ENCODE results near the gene PSPH.
"Not testable (repeated sequence)": the region's sequence is repeated elsewhere in the genome, so short reads cannot be mapped to it uniquely, and the experiment has no call there.

PSPH gene

GRCh38 chr7:56092789-56093531 lies 41.7 kb upstream of the PSPH start, which contains the start of gene PHKG1:
TSS of gene PHKG1 (minus strand) at chr7:56092952. CDS start at chr7:56088941, 4,011 bp downstream.
- Histone ChIP-seq H2AK5ac (ENCODE audit: low read depth, low read length) (no peak within 1 kb of the TSS), H3K9me3 (replicated peaks in 1 of 2; ENCODE audit: control insufficient read depth in 2 of 2, insufficient read depth in 1 of 2, low read depth in 1 of 2, low read length in 2 of 2) (no peaks in the 10 kb centered on the region), H2BK120ac (ENCODE audit: low read depth, low read length) (no peak within 1 kb of the TSS), H4K91ac (ENCODE audit: low read depth, low read length, poor library complexity) (no peak within 1 kb of the TSS), H4K8ac (ENCODE audit: low read depth, low read length) (no peak within 1 kb of the TSS), H2BK12ac (ENCODE audit: low read length) (no peak within 1 kb of the TSS), H2AFZ (ENCODE audit: low read length) (no peak within 1 kb of the TSS), H3K14ac (ENCODE audit: low read length) (peak within 1 kb of the TSS; percentile 56), H3K23ac (ENCODE audit: low read depth, low read length, poor library complexity) (no peak within 1 kb of the TSS), H2BK15ac (ENCODE audit: low read length) (no peak within 1 kb of the TSS), H3K27ac (replicated peaks; ENCODE audit: low read length) (no peak within 1 kb of the TSS), H3K18ac (ENCODE audit: low read length) (peak within 1 kb of the TSS; percentile 57), H3K27me3 (ENCODE audit: control insufficient read depth in 3 of 3, insufficient read depth in 3 of 3, low read depth in 1 of 3, low read length in 3 of 3) (no peaks in the 10 kb centered on the region), H3K4ac (ENCODE audit: low read length) (no peak within 1 kb of the TSS), H2BK5ac (ENCODE audit: low read length) (no peak within 1 kb of the TSS), H3K4me2 (ENCODE audit: insufficient read depth, low read length, poor library complexity, severe bottlenecking) (no peak within 1 kb of the TSS), H3K36me3 (replicated peaks in 1 of 2; ENCODE audit: control insufficient read depth in 2 of 2, insufficient read depth in 2 of 2, low read length in 2 of 2) (peaks cover 0 to 2% of the 10 kb centered on the region in 2 donors), H3K4me1 (ENCODE audit: control insufficient read depth in 2 of 2, insufficient read depth in 1 of 2, low read depth in 1 of 2, low read length in 2 of 2) (no peaks in the 10 kb centered on the region), H3K9ac (ENCODE audit: low read depth, low read length, poor library complexity) (no peak within 1 kb of the TSS), H3K4me3 (ENCODE audit: low read length in 2 of 2) (no peak within 1 kb of the TSS), H3K79me1 (ENCODE audit: low read depth, low read length) (no peaks in the 10 kb centered on the region)
- WGBS, 2 donors (ENCODE audit: extremely low coverage in 2 of 2, insufficient read length in 2 of 2, insufficient replicate concordance in 1 of 2), result no CpG with 5 or more reads among the region's 19 CpGs
- DNase-seq (ENCODE audit: low spot score), result no peak

GRCh38 chr7:56092388-56092787 lies 41.1 kb upstream of the PSPH start:
- not testable (repeated sequence) for H3K27me3 ChIP-seq (ENCODE audit: control insufficient read depth in 3 of 3, insufficient read depth in 3 of 3, low read depth in 1 of 3, low read length in 3 of 3); H2BK5ac ChIP-seq (ENCODE audit: low read length); DNase-seq (ENCODE audit: low spot score); H3K9ac ChIP-seq (ENCODE audit: low read depth, low read length, poor library complexity); H2BK120ac ChIP-seq (ENCODE audit: low read depth, low read length); H2AK5ac ChIP-seq (ENCODE audit: low read depth, low read length); H3K4ac ChIP-seq (ENCODE audit: low read length); H3K23ac ChIP-seq (ENCODE audit: low read depth, low read length, poor library complexity); H3K27ac ChIP-seq (replicated peaks; ENCODE audit: low read length); H3K4me1 ChIP-seq (ENCODE audit: control insufficient read depth in 2 of 2, insufficient read depth in 1 of 2, low read depth in 1 of 2, low read length in 2 of 2); H3K4me3 ChIP-seq (ENCODE audit: low read length in 2 of 2); H3K14ac ChIP-seq (ENCODE audit: low read length); H2AFZ ChIP-seq (ENCODE audit: low read length); H3K36me3 ChIP-seq (replicated peaks in 1 of 2; ENCODE audit: control insufficient read depth in 2 of 2, insufficient read depth in 2 of 2, low read length in 2 of 2); H3K79me1 ChIP-seq (ENCODE audit: low read depth, low read length); H3K4me2 ChIP-seq (ENCODE audit: insufficient read depth, low read length, poor library complexity, severe bottlenecking); H4K91ac ChIP-seq (ENCODE audit: low read depth, low read length, poor library complexity); H3K9me3 ChIP-seq (replicated peaks in 1 of 2; ENCODE audit: control insufficient read depth in 2 of 2, insufficient read depth in 1 of 2, low read depth in 1 of 2, low read length in 2 of 2); H2BK15ac ChIP-seq (ENCODE audit: low read length); H4K8ac ChIP-seq (ENCODE audit: low read depth, low read length); H2BK12ac ChIP-seq (ENCODE audit: low read length); H3K18ac ChIP-seq (ENCODE audit: low read length)
- WGBS, 2 donors (ENCODE audit: extremely low coverage in 2 of 2, insufficient read length in 2 of 2, insufficient replicate concordance in 1 of 2), result no CpG with 5 or more reads among the region's 6 CpGs

- Histone ChIP-seq H3K9me3 (replicated peaks in 1 of 2; ENCODE audit: control insufficient read depth in 2 of 2, insufficient read depth in 1 of 2, low read depth in 1 of 2, low read length in 2 of 2) (no peaks in the 10 kb centered on the region), H3K4me3 (ENCODE audit: low read length in 2 of 2) (no peak overlapping the region), H3K36me3 (replicated peaks in 1 of 2; ENCODE audit: control insufficient read depth in 2 of 2, insufficient read depth in 2 of 2, low read length in 2 of 2) (peaks cover 4 to 7% of the 10 kb centered on the region in 2 donors), H2BK15ac (ENCODE audit: low read length) (no peak overlapping the region), H3K79me1 (ENCODE audit: low read depth, low read length) (no peaks in the 10 kb centered on the region), H3K27me3 (ENCODE audit: control insufficient read depth in 3 of 3, insufficient read depth in 3 of 3, low read depth in 1 of 3, low read length in 3 of 3) (no peaks in the 10 kb centered on the region), H3K23ac (ENCODE audit: low read depth, low read length, poor library complexity) (no peak overlapping the region), H2BK5ac (ENCODE audit: low read length) (no peak overlapping the region), H3K27ac (replicated peaks; ENCODE audit: low read length) (no peak overlapping the region), H2BK12ac (ENCODE audit: low read length) (no peak overlapping the region), H2AFZ (ENCODE audit: low read length) (no peak overlapping the region), H2BK120ac (ENCODE audit: low read depth, low read length) (no peak overlapping the region), H3K4ac (ENCODE audit: low read length) (no peak overlapping the region), H3K4me2 (ENCODE audit: insufficient read depth, low read length, poor library complexity, severe bottlenecking) (no peak overlapping the region), H3K18ac (ENCODE audit: low read length) (no peak overlapping the region), H4K91ac (ENCODE audit: low read depth, low read length, poor library complexity) (no peak overlapping the region), H4K8ac (ENCODE audit: low read depth, low read length) (no peak overlapping the region), H2AK5ac (ENCODE audit: low read depth, low read length) (no peak overlapping the region), H3K4me1 (ENCODE audit: control insufficient read depth in 2 of 2, insufficient read depth in 1 of 2, low read depth in 1 of 2, low read length in 2 of 2) (no peaks in the 10 kb centered on the region), H3K9ac (ENCODE audit: low read depth, low read length, poor library complexity) (no peak overlapping the region), H3K14ac (ENCODE audit: low read length) (no peak overlapping the region)
- WGBS, 2 donors (ENCODE audit: extremely low coverage in 2 of 2, insufficient read length in 2 of 2, insufficient replicate concordance in 1 of 2), result no CpG with 5 or more reads among the region's 3 CpGs
- DNase-seq (ENCODE audit: low spot score), result no peak
Measured at GRCh38 chr7:56091591-56091990, 40.3 kb upstream of the PSPH start.

GRCh38 chr7:56087445-56087844 lies 36.2 kb upstream of the PSPH start:
- DNase-seq (ENCODE audit: low spot score), result no peak
- H3K4me3 ChIP-seq (ENCODE audit: low read length in 2 of 2), result peak overlapping the region in 1 of 2 donors; percentile 63
- no peak overlapping the region for H2BK5ac ChIP-seq (ENCODE audit: low read length)
- no peak overlapping the region for H3K9ac ChIP-seq (ENCODE audit: low read depth, low read length, poor library complexity)
- no peaks in the 10 kb centered on the region for H3K4me1 ChIP-seq (ENCODE audit: control insufficient read depth in 2 of 2, insufficient read depth in 1 of 2, low read depth in 1 of 2, low read length in 2 of 2)
- H3K4me2 ChIP-seq (ENCODE audit: insufficient read depth, low read length, poor library complexity, severe bottlenecking), result no peak overlapping the region
- H2AK5ac ChIP-seq (ENCODE audit: low read depth, low read length), result peak overlapping the region; percentile 46
- H3K23ac ChIP-seq (ENCODE audit: low read depth, low read length, poor library complexity), result no peak overlapping the region
- peak overlapping the region; percentile 17 for H3K14ac ChIP-seq (ENCODE audit: low read length)
- H3K36me3 ChIP-seq (replicated peaks in 1 of 2; ENCODE audit: control insufficient read depth in 2 of 2, insufficient read depth in 2 of 2, low read length in 2 of 2), result peaks cover 4 to 10% of the 10 kb centered on the region in 2 donors
- no peak overlapping the region for H2BK12ac ChIP-seq (ENCODE audit: low read length)
- H3K27me3 ChIP-seq (ENCODE audit: control insufficient read depth in 3 of 3, insufficient read depth in 3 of 3, low read depth in 1 of 3, low read length in 3 of 3), result no peaks in the 10 kb centered on the region
- no peaks in the 10 kb centered on the region for H3K79me1 ChIP-seq (ENCODE audit: low read depth, low read length)
- no peak overlapping the region for H2BK120ac ChIP-seq (ENCODE audit: low read depth, low read length)
- H3K4ac ChIP-seq (ENCODE audit: low read length), result peak overlapping the region; percentile 37
- no peaks in the 10 kb centered on the region for H3K9me3 ChIP-seq (replicated peaks in 1 of 2; ENCODE audit: control insufficient read depth in 2 of 2, insufficient read depth in 1 of 2, low read depth in 1 of 2, low read length in 2 of 2)
- H2AFZ ChIP-seq (ENCODE audit: low read length), result no peak overlapping the region
- H4K8ac ChIP-seq (ENCODE audit: low read depth, low read length), result no peak overlapping the region
- no peak overlapping the region for H4K91ac ChIP-seq (ENCODE audit: low read depth, low read length, poor library complexity)
- no peak overlapping the region for H2BK15ac ChIP-seq (ENCODE audit: low read length)
- no CpG with 5 or more reads among the region's 16 CpGs for WGBS, 2 donors (ENCODE audit: extremely low coverage in 2 of 2, insufficient read length in 2 of 2, insufficient replicate concordance in 1 of 2)
- H3K18ac ChIP-seq (ENCODE audit: low read length), result peak overlapping the region; percentile 4
- no peak overlapping the region for H3K27ac ChIP-seq (replicated peaks; ENCODE audit: low read length)
